ENCODE data around the gene DPH2. TPM values are rescaled to one million over a fixed set of nuclear protein-coding genes. Genes with fewer than 3 reads are reported as not detected.

Gene DPH2
- total and polyA plus RNA-seq, 12 donors: 12.0 to 48.0 (median 24.5) TPM

- H3K27ac ChIP-seq: no peak overlapping the region
- intact Hi-C loops (cut with DNase I): no loop called here
- no peaks in the 10 kb centered on the region for H3K27me3 ChIP-seq
- H3K9me3 ChIP-seq (replicated peaks in 1 of 3): no peaks in the 10 kb centered on the region
- peaks cover 0 to 6% of the 10 kb centered on the region in 2 donors for H3K36me3 ChIP-seq (replicated peaks in 1 of 2)
- WGBS, 4 donors: 64 to 86% (median 81%) methylated on average over 5 to 15 of the region's 15 CpGs
- TF ChIP-seq, protein P1, sequence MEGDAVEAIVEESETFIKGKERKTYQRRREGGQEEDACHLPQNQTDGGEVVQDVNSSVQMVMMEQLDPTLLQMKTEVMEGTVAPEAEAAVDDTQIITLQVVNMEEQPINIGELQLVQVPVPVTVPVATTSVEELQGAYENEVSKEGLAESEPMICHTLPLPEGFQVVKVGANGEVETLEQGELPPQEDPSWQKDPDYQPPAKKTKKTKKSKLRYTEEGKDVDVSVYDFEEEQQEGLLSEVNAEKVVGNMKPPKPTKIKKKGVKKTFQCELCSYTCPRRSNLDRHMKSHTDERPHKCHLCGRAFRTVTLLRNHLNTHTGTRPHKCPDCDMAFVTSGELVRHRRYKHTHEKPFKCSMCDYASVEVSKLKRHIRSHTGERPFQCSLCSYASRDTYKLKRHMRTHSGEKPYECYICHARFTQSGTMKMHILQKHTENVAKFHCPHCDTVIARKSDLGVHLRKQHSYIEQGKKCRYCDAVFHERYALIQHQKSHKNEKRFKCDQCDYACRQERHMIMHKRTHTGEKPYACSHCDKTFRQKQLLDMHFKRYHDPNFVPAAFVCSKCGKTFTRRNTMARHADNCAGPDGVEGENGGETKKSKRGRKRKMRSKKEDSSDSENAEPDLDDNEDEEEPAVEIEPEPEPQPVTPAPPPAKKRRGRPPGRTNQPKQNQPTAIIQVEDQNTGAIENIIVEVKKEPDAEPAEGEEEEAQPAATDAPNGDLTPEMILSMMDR (IDR thresholded peaks at IDR 0.05): no peak
- no peak for TF ChIP-seq POLR2A (IDR thresholded peaks at IDR 0.05)
- no peak overlapping the region for H3K4me3 ChIP-seq
- H3K4me1 ChIP-seq (replicated peaks in 1 of 2): peaks cover 7 to 11% of the 10 kb centered on the region in 2 donors
- no peak for DNase-seq
Measured at GRCh38 chr1:43994794-43995790, 25.3 kb downstream of the DPH2 start.

DNA sequence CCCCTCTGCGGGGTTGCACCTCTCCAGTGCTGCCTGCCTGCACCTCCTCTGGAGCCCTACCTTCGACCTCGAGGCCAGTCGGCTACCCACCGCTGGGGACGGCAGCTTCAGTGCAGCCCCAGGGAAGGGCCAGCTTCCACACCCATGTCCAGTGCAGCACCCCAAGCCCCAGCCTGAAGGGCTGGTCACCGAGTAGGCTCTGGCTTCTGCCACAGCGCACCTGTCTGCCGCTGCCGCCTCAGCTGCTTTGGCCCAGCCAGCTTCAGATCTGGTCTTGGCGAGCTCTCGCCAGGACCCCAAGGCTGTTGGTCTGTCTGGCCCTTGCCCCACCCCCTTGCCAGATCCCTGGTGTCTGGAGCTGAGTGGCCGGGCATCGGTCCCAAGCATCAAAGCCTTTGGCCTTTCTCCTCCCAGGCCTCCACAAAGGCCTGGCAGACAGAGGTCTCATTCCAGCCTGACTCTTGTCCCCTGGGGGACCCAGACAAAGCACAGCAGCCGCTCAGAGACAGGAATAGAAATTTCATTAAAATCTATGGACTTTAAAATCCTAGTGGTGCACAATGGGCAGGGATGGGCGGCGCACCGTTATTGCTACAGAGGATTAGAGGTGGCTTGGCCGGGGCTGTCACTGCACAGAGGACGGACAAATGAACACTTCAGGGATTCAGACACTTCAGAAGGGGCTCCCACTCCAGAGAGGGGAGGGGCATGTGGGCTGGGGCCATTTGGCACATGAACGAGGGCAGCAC, 26.3 kb downstream of the DPH2 start:
- intact Hi-C loops (cut with DNase I): no loop called here
- Histone ChIP-seq H3K27me3 (no peaks in the 10 kb centered on the region), H3K36me3 (replicated peaks in 1 of 2) (peaks cover 0 to 6% of the 10 kb centered on the region in 2 donors), H3K4me3 (no peak overlapping the region), H3K27ac (no peak overlapping the region), H3K9me3 (replicated peaks in 1 of 3) (no peaks in the 10 kb centered on the region), H3K4me1 (replicated peaks in 1 of 2) (peaks cover 0 to 6% of the 10 kb centered on the region in 2 donors)
- 82 to 89% (median 85%) methylated on average over 14 to 21 of the region's 21 CpGs for WGBS, 4 donors
- no peak for DNase-seq
- TF ChIP-seq, protein P1 (IDR thresholded peaks at IDR 0.05): no peak
- no peak for TF ChIP-seq POLR2A (IDR thresholded peaks at IDR 0.05)

GRCh38 chr1:43996733-43997115, 26.9 kb downstream of the DPH2 start:
- H3K27ac ChIP-seq: no peak overlapping the region
- peaks cover 0 to 5% of the 10 kb centered on the region in 2 donors for H3K4me1 ChIP-seq (replicated peaks in 1 of 2)
- TF ChIP-seq, protein P1 (IDR thresholded peaks at IDR 0.05): no peak
- TF ChIP-seq POLR2A (IDR thresholded peaks at IDR 0.05): no peak
- WGBS, 4 donors: 80 to 85% (median 82%) methylated on average over 4 to 6 of the region's 6 CpGs
- H3K27me3 ChIP-seq: no peaks in the 10 kb centered on the region
- no peak overlapping the region for H3K4me3 ChIP-seq
- H3K36me3 ChIP-seq (replicated peaks in 1 of 2): peaks cover 0 to 6% of the 10 kb centered on the region in 2 donors
- no peak for DNase-seq
- intact Hi-C loops (cut with DNase I): no loop called here
- no peaks in the 10 kb centered on the region for H3K9me3 ChIP-seq (replicated peaks in 1 of 3)

Measured in adrenal gland (tissue), 12 donors.